RWPE1 (cell line): ENCODE results near the gene RD3L.

Source experiments
- CTCF ChIA-PET: fragments of 350-600 bp; sonication (Branson Sonifier 250); formaldehyde crosslinking; extraction: SDS; loops from one replicate; lab custom pipeline; 2021; lab: Yijun Ruan, JAX
- POLR2A ChIA-PET: fragments of 400-600 bp; formaldehyde crosslinking; extraction: SDS; loops from one replicate; lab custom pipeline; 2020; ENCODE audit warnings: antibody characterized with exemption; ENCODE audit not compliant: low non-redundant PET; lab: Yijun Ruan, JAX
- DNase-seq: peaks from one replicate; pipeline ENCODE4 v3.0.0; 2012; ENCODE audit warnings: low spot score
- H3K27ac ChIP-seq: fragments of 450-650 bp; 2 replicates; pipeline ENCODE4 v1.5.1; 2017
- TF ChIP-seq, protein P1 (sequence below): fragments of 450-650 bp; conservative IDR thresholded peaks from 2 replicates; pipeline ENCODE4 v1.5.1; 2017; ENCODE audit warnings: low read depth, mild to moderate bottlenecking

The RD3L gene

DNA sequence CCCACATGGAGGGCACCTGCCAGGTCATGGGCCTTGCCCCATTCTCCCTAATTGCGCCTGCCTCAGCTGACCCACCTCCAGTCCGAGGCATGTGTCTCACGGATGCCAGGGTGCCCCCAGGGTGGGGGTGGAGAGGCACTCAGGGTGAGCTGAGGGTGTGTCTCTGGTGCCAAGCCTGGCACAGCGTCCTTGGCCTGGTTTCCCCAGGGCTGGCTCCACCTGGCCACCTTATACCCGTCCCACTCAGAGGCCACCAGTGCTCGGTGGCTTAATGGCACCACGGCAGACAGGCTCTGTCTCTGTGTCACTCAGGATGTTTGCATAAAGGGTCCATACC lies 47.6 kb downstream of the RD3L start:
- ChIA-PET CTCF (no interaction called here), POLR2A (no interaction called here)
- no peak overlapping the region for H3K27ac ChIP-seq
- DNase-seq = no peak
- TF ChIP-seq, protein P1, sequence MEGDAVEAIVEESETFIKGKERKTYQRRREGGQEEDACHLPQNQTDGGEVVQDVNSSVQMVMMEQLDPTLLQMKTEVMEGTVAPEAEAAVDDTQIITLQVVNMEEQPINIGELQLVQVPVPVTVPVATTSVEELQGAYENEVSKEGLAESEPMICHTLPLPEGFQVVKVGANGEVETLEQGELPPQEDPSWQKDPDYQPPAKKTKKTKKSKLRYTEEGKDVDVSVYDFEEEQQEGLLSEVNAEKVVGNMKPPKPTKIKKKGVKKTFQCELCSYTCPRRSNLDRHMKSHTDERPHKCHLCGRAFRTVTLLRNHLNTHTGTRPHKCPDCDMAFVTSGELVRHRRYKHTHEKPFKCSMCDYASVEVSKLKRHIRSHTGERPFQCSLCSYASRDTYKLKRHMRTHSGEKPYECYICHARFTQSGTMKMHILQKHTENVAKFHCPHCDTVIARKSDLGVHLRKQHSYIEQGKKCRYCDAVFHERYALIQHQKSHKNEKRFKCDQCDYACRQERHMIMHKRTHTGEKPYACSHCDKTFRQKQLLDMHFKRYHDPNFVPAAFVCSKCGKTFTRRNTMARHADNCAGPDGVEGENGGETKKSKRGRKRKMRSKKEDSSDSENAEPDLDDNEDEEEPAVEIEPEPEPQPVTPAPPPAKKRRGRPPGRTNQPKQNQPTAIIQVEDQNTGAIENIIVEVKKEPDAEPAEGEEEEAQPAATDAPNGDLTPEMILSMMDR = no peak

DNA sequence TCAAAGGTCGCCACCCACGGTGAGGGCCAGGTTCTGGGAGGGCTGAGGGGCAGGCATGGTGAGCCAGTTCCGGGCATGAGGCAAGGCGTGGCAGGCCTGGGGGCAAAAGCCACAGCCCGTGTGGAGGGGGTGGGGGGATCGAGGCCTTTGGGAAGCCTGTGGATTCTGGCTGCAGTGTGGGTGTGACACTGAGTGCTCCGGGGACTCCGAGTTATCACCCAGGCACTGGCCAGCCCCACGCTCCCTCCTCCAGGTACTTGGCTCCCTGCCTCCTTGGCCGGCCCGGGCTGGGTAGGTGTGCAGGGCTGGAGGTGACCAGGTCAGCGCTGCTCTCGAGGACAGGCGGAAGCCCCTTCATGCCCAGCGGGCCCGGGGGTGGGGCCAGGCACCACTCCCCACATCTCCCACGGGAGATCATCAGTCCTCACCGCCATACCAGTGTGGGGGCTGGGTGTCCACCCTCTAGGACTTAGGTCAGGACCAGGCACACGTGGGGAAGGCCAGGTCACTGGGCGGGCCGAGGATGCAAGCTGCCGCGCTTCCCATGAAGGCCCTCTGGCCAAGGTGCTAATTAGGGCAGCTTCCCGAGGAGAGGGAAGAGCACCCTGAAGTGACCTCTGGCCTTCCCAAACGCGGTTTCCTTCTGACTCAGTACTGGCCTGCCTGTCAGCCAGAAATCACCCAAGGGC lies 48.2 kb downstream of the RD3L start:
- POLR2A ChIA-PET = no interaction called here
- no peak for DNase-seq
- no peak overlapping the region for H3K27ac ChIP-seq
- TF ChIP-seq, protein P1 = no peak
- CTCF ChIA-PET = no interaction called here

DNA sequence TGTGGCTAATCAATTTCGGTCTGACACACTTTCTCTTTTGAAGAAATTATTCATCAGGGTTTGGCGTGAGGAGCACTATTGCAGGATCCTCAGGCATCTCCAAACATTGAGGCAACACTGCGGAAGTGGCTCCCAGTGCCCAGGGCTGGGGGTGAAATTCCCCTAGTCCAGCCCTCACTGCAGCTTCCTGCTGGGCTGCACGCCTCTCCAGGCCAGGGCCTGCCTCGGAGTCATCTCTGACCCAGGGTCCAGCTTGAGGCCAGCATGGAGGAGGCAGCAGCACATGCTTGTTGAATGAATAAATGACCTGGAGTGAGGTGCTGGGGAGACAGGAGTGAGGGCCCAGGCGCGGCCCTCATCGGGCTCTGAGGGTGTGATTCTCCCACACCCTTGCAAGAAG lies 50.1 kb downstream of the RD3L start:
- DNase-seq = no peak
- H3K27ac ChIP-seq = no peak overlapping the region
- ChIA-PET POLR2A (no interaction called here), CTCF (no interaction called here)
- TF ChIP-seq, protein P1 = no peak

DNA sequence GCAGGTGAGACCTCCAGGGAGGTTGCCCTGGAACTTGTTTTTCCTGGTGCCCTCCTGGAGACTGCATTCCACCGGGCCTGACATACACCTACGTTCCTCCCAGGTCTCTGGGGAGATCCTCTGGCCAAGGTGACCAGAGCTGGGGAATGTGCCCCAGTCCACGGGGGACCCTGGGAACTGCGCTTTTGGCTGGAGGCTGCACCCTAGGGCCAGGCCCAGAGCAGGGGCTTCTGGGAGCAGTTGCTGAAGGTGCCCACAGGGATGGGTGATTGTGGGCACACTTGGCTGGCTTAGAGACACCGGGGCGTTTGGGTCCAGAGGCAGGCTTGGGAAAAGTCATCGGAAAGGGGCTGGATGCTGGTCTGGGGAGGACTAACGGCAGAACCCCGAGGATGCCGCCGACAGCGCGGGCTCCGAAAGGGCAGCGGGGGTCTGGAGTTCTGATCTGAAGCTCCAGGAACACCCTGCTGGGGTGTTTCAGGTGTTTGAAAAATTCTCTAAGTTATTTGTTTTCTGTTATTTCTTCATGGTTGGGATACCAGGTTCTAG lies 50.6 kb downstream of the RD3L start:
- POLR2A ChIA-PET = no interaction called here
- peak overlapping the region; percentile 35 for H3K27ac ChIP-seq
- TF ChIP-seq, protein P1 = no peak
- CTCF ChIA-PET = interaction anchor here (0.6 kb wide), 1 partner anchor 673 kb away, joined by 3 read pairs; no protein-coding TSS in a partner anchor
- DNase-seq = no peak

DNA sequence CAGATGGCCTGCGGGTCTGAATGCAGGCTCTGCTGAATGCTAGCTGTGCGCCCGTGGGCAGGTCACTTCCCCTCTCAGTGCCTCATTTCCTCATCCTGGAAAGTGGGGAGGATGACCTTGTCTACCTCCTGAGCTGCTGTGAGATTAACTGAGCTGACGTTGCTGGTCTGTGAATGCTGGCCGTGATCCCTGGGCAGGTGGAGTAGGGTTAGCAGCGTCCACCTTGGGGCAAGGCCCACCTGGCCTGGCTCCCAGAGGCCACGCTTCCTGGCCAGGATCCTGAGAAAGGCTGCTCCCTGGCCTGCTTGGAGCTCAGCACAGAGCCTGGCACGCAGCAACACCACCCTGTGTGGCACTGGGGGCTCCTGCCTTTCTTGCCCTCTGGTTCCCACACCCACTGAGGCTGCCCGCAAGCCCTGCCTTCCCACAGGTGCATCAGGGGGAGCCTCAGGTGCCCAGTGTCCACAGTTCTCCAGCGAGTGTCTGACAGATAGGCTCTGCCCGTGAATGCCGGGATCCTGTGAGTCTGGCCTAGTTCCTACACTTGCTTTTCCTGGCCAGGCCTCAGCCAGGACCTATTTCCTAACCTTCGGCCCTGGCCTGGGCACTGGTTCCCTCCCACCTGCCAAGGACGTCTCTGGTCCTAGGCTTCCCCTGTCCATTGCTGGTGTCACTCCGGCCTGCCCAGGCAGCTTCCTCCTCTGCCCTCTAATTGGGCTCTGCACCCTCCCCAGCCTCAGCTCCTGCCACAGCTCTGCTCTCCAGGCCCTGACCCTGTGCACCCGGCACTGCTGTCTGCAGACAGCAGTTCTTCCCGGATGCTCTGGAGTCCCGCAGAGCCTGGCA lies 51.3 kb downstream of the RD3L start:
- ChIA-PET POLR2A (no interaction called here), CTCF (interaction anchor here (0.6 to 2.2 kb wide), 3 partner anchors 10 to 673 kb away, joined by 3 to 6 read pairs (median 4); no protein-coding TSS in a partner anchor)
- H3K27ac ChIP-seq = peak overlapping the region; percentile 35
- DNase-seq = no peak
- TF ChIP-seq, protein P1 = no peak
